ENCODE measurements around the gene WTIP. TPM values are rescaled to one million over a fixed set of nuclear protein-coding genes. Genes with fewer than 3 reads are reported as not detected.

Gene WTIP
- total RNA-seq, 1 donor from 2014 or later: 28.2 TPM

- no peaks in the 10 kb centered on the region for H3K9me3 ChIP-seq (ENCODE audit: low read depth)
- H3K36me3 Mint-ChIP-seq: no peaks in the 10 kb centered on the region
- no peaks in the 10 kb centered on the region for H3K79me2 ChIP-seq (ENCODE audit: low read depth)
- H3K4me1 ChIP-seq: no peaks in the 10 kb centered on the region
- no peak overlapping the region for H3K27ac ChIP-seq
- H4K20me1 ChIP-seq (ENCODE audit: low read depth): no peaks in the 10 kb centered on the region
- no peaks in the 10 kb centered on the region for H3F3A ChIP-seq (ENCODE audit: low read depth)
- no peaks in the 10 kb centered on the region for H3K36me3 ChIP-seq
- peaks cover 7% of the 10 kb centered on the region for H3K27me3 Mint-ChIP-seq (ENCODE audit: insufficient read depth, low read depth)
- H3K4me3 Mint-ChIP-seq: no peak overlapping the region
- no peak overlapping the region for H3K4me2 ChIP-seq
- peaks cover 2% of the 10 kb centered on the region for H3K4me1 Mint-ChIP-seq
- no peak overlapping the region for H2AFZ ChIP-seq (replicated peaks)
- no peak overlapping the region for H3K4me3 ChIP-seq
- TF ChIP-seq EZH2phosphoT487 (IDR thresholded peaks at IDR 0.05): no peak
- no peak for TF ChIP-seq EZH2 (IDR thresholded peaks at IDR 0.05)
- TF ChIP-seq CTCF (IDR thresholded peaks at IDR 0.05): no peak
- no peak overlapping the region for H3K27ac Mint-ChIP-seq
- H3K9me3 Mint-ChIP-seq: peaks cover 15% of the 10 kb centered on the region
- H3K9ac ChIP-seq: no peak overlapping the region
- H3K27me3 ChIP-seq: peaks cover 10% of the 10 kb centered on the region
- DNase-seq (ENCODE audit: low spot score): no peak
These were observed 32.2 kb downstream of the WTIP start for GRCh38 chr19:34513767-34514166.

- H4K20me1 ChIP-seq (ENCODE audit: low read depth): no peaks in the 10 kb centered on the region
- no peaks in the 10 kb centered on the region for H3K36me3 ChIP-seq
- Mint-ChIP-seq H3K27ac (no peak overlapping the region), H3K4me3 (no peak overlapping the region), H3K27me3 (ENCODE audit: insufficient read depth, low read depth) (no peaks in the 10 kb centered on the region), H3K36me3 (no peaks in the 10 kb centered on the region), H3K9me3 (peaks cover 3% of the 10 kb centered on the region), H3K4me1 (no peaks in the 10 kb centered on the region)
- no peak overlapping the region for H3K27ac ChIP-seq
- H3K79me2 ChIP-seq (ENCODE audit: low read depth): no peaks in the 10 kb centered on the region
- H3K4me3 ChIP-seq: no peak overlapping the region
- no peak for DNase-seq (ENCODE audit: low spot score)
- no peaks in the 10 kb centered on the region for H3F3A ChIP-seq (ENCODE audit: low read depth)
- no peak overlapping the region for H3K4me2 ChIP-seq
- H2AFZ ChIP-seq (replicated peaks): no peak overlapping the region
- H3K9me3 ChIP-seq (ENCODE audit: low read depth): peaks cover 6% of the 10 kb centered on the region
- H3K9ac ChIP-seq: no peak overlapping the region
- TF ChIP-seq CTCF (IDR thresholded peaks at IDR 0.05) (no peak), EZH2 (IDR thresholded peaks at IDR 0.05) (no peak), EZH2phosphoT487 (IDR thresholded peaks at IDR 0.05) (no peak)
- peaks cover 7% of the 10 kb centered on the region for H3K27me3 ChIP-seq
- no peaks in the 10 kb centered on the region for H3K4me1 ChIP-seq
These were observed 38.0 kb downstream of the WTIP start for GRCh38 chr19:34519602-34520001.

GRCh38 chr19:34523408-34523807 lies 41.9 kb downstream of the WTIP start:
- Histone ChIP-seq H3K27me3 (peaks cover 14% of the 10 kb centered on the region), H3K4me3 (no peak overlapping the region), H3F3A (ENCODE audit: low read depth) (no peaks in the 10 kb centered on the region), H3K27ac (no peak overlapping the region), H3K9ac (no peak overlapping the region), H3K4me1 (no peaks in the 10 kb centered on the region), H3K79me2 (ENCODE audit: low read depth) (no peaks in the 10 kb centered on the region), H3K9me3 (ENCODE audit: low read depth) (peaks cover 9% of the 10 kb centered on the region), H2AFZ (replicated peaks) (no peak overlapping the region), H4K20me1 (ENCODE audit: low read depth) (no peaks in the 10 kb centered on the region), H3K36me3 (no peaks in the 10 kb centered on the region), H3K4me2 (no peak overlapping the region)
- Mint-ChIP-seq H3K27ac (no peak overlapping the region), H3K27me3 (ENCODE audit: insufficient read depth, low read depth) (no peaks in the 10 kb centered on the region), H3K36me3 (no peaks in the 10 kb centered on the region), H3K4me1 (no peaks in the 10 kb centered on the region), H3K9me3 (peaks cover 4% of the 10 kb centered on the region), H3K4me3 (no peak overlapping the region)
- no peak for DNase-seq (ENCODE audit: low spot score)
- TF ChIP-seq EZH2 (IDR thresholded peaks at IDR 0.05) (no peak), CTCF (IDR thresholded peaks at IDR 0.05) (no peak)
